ENCODE results near the gene GUK1.

DNA sequence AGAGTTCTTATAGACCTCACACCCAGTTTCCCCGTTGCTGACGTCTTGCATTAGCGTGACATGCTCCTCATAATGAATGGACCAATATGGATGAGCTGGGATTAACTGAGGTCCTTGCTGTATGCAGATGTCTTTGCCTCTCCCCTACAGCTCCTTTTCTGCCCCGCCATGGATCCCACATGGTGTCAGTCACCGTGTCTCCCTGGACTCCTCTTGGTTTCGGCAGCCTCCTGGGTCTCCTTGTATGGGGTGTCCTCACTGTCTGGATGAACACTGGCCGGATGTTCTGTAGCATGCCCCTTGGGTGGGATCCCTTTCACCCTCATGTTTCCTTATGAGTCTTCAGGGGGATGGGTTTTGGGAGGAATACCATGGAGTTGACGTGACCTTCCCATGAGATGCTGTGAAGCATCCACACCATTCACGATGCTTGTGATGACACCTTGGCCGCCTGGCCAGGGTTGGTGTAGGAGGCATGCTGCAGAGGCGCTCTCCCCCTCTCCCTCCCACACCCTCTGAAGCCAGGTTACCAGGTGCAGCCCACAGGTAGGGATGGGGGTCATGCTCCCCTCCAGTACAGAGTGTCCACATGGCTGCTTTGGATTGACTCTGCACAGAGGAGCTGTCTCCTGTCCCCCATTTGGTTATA lies 14.1 kb downstream of the GUK1 start:
- no peak for TF ChIP-seq POLR2A (IDR thresholded peaks at IDR 0.05)
- TF ChIP-seq, protein P1, sequence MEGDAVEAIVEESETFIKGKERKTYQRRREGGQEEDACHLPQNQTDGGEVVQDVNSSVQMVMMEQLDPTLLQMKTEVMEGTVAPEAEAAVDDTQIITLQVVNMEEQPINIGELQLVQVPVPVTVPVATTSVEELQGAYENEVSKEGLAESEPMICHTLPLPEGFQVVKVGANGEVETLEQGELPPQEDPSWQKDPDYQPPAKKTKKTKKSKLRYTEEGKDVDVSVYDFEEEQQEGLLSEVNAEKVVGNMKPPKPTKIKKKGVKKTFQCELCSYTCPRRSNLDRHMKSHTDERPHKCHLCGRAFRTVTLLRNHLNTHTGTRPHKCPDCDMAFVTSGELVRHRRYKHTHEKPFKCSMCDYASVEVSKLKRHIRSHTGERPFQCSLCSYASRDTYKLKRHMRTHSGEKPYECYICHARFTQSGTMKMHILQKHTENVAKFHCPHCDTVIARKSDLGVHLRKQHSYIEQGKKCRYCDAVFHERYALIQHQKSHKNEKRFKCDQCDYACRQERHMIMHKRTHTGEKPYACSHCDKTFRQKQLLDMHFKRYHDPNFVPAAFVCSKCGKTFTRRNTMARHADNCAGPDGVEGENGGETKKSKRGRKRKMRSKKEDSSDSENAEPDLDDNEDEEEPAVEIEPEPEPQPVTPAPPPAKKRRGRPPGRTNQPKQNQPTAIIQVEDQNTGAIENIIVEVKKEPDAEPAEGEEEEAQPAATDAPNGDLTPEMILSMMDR (IDR thresholded peaks at IDR 0.05), result no peak

Measured in Peyer's patch (tissue), 4 donors.